Esophagus squamous epithelium (tissue), 4 donors: Measurements from ENCODE around the gene ASL.
A peak's percentile ranks its signal among the peaks of the same experiment; 100 is the strongest.
"Not testable (repeated sequence)": the region's sequence is repeated elsewhere in the genome, so short reads cannot be mapped to it uniquely, and the experiment has no call there.

ENCODE experiments used
- POLR2A ChIP-seq, 4 donors: fragments of 450-650 bp; IDR thresholded peaks; one replicate each; pipeline ENCODE4 v1.6.1; 2017; ENCODE audit warnings: antibody characterized with exemption in 4 of 4, mild to moderate bottlenecking in 4 of 4, moderate library complexity in 3 of 4
- TF ChIP-seq, protein P1 (sequence below), 6 experiments: fragments of 450-650 bp in 4 of 6; fragments of 200-600 bp in 2 of 6; sonication (generic) in 2 of 6; IDR thresholded peaks; one replicate each; pipeline ENCODE4 v1.5.1; 2016 to 2019; ENCODE audit warnings: antibody characterized with exemption in 6 of 6, mild to moderate bottlenecking in 4 of 6, moderate library complexity in 4 of 6

DNA sequence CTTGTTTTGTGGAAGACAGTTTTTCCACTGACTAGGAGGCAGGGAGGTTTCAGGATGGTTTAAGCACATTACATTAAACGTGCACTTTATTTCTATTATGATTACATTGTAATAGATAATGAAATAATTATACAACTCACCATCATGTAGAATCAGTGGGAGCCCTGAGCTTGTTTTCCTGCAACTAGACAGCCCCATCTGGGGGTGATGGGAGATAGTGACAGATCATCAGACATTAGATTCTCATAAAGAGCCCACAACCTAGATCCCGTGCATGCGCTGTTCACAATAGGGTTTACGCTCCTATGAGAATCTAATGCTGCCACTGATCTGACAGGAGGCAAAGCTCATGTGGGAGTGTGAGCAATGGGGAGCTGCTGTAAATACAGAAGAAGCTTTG lies 25.7 kb upstream of the ASL start:
- TF ChIP-seq, protein P1, sequence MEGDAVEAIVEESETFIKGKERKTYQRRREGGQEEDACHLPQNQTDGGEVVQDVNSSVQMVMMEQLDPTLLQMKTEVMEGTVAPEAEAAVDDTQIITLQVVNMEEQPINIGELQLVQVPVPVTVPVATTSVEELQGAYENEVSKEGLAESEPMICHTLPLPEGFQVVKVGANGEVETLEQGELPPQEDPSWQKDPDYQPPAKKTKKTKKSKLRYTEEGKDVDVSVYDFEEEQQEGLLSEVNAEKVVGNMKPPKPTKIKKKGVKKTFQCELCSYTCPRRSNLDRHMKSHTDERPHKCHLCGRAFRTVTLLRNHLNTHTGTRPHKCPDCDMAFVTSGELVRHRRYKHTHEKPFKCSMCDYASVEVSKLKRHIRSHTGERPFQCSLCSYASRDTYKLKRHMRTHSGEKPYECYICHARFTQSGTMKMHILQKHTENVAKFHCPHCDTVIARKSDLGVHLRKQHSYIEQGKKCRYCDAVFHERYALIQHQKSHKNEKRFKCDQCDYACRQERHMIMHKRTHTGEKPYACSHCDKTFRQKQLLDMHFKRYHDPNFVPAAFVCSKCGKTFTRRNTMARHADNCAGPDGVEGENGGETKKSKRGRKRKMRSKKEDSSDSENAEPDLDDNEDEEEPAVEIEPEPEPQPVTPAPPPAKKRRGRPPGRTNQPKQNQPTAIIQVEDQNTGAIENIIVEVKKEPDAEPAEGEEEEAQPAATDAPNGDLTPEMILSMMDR (IDR thresholded peaks at IDR 0.05), result peak in 1 of 6 experiments; percentile 16
- TF ChIP-seq POLR2A (IDR thresholded peaks at IDR 0.05), result not testable (repeated sequence)
